HepG2 (cell line): ENCODE results near the gene UQCR10. TPM values are rescaled to one million over a fixed set of nuclear protein-coding genes. Genes with fewer than 3 reads are reported as not detected.

Source experiments
- ATAC-seq: fragments of 200-7000 bp; cut with Tn5 transposase; 3 replicates; pipeline ENCODE4 v1.9.1; 2020; ENCODE audit warnings: mild to moderate bottlenecking, moderate library complexity
- BruUV-seq: library from RNA; stranded (reverse); fragments of 400-500 nt; replicated peaks from 2 replicates; lab custom pipeline; 2021; lab: Mats Ljungman, UMichigan
- CTCF ChIA-PET: fragments of 300-600 bp; formaldehyde crosslinking; extraction: SDS; loops from one replicate; lab custom pipeline; 2021; ENCODE audit warnings: low total read pairs, inconsistent platforms, low intra/inter-chr PET ratio; lab: Yijun Ruan, JAX
- POLR2A ChIA-PET: fragments of 350-600 bp; sonication (Branson Sonifier 250); formaldehyde crosslinking; loops from one replicate; lab custom pipeline; 2020; ENCODE audit warnings: antibody characterized with exemption, inconsistent platforms; lab: Yijun Ruan, JAX
- DNase-seq: peaks from one replicate; pipeline ENCODE4 v3.0.0-alpha.2; 2015; ENCODE audit warnings: low spot score
- FAIRE-seq: peaks from 3 replicates; lab custom pipeline; 2011; peaks lifted over from hg19 to GRCh38; lab: Jason Lieb, UNC
- H2AFZ ChIP-seq: one replicate; pipeline ENCODE4 v1.6.1; 2011; ENCODE audit warnings: low read length, inconsistent platforms
- H3K27ac ChIP-seq: fragments of 300-600 bp; 3 replicates; pipeline ENCODE4 v1.8.0; 2011; ENCODE audit warnings: mixed run types, mild to moderate bottlenecking, mixed read lengths, low read length, inconsistent platforms; ENCODE audit not compliant: insufficient read depth; ENCODE audit errors: extremely low read length
- H3K27me3 ChIP-seq, 2 experiments: fragments of 200-600 bp in 1 of 2; 2 replicates in 1 of 2; 3 replicates in 1 of 2; pipeline versions ENCODE4 v1.6.0 to v1.8.0; 2011; ENCODE audit warnings: low read length in 2 of 2, mild to moderate bottlenecking in 2 of 2, moderate library complexity in 2 of 2, inconsistent platforms in 1 of 2; ENCODE audit not compliant: insufficient read depth in 2 of 2, control insufficient read depth in 1 of 2
- H3K36me3 ChIP-seq, 2 experiments: fragments of 200-600 bp in 1 of 2; replicated peaks in 1 of 2; 2 replicates in 1 of 2; 3 replicates in 1 of 2; pipeline versions ENCODE4 v1.5.1 to v1.8.0; 2011; ENCODE audit warnings: low read length in 2 of 2, inconsistent platforms in 1 of 2; ENCODE audit not compliant: insufficient read depth in 2 of 2, control insufficient read depth in 1 of 2
- H3K4me1 ChIP-seq: 2 replicates; pipeline ENCODE4 v1.5.1; 2012; ENCODE audit warnings: low read length, inconsistent platforms; ENCODE audit not compliant: insufficient read depth
- H3K4me2 ChIP-seq: 2 replicates; pipeline ENCODE4 v1.6.0; 2011; ENCODE audit warnings: low read depth, low read length, inconsistent platforms
- H3K4me3 ChIP-seq, 3 experiments: fragments of 200-600 bp in 1 of 3; sonication (generic), shearing (Covaris generic) in 1 of 3; replicated peaks in 1 of 3; 2 replicates each; pipeline ENCODE4 v1.5.1; 2011 to 2016; ENCODE audit warnings: low read length in 3 of 3, inconsistent platforms in 2 of 3, low read depth in 2 of 3, mild to moderate bottlenecking in 2 of 3, control low read depth in 1 of 3, mixed read lengths in 1 of 3; ENCODE audit not compliant: insufficient read depth in 1 of 3
- H3K79me2 ChIP-seq: one replicate; pipeline ENCODE4 v1.6.1; 2011; ENCODE audit warnings: low read length, inconsistent platforms; ENCODE audit not compliant: insufficient read depth
- H3K9ac ChIP-seq: 2 replicates; pipeline ENCODE4 v1.6.0; 2011; ENCODE audit warnings: mild to moderate bottlenecking, low read depth, low read length, inconsistent platforms; ENCODE audit not compliant: insufficient read depth
- H3K9me3 ChIP-seq: 2 replicates; pipeline ENCODE4 v1.5.1; 2012; ENCODE audit warnings: mild to moderate bottlenecking, low read length
- H4K20me1 ChIP-seq: 2 replicates; pipeline ENCODE4 v1.6.0; 2011; ENCODE audit warnings: inconsistent platforms, mild to moderate bottlenecking, low read length, moderate library complexity; ENCODE audit not compliant: insufficient read depth
- ATF4 ChIP-seq, 2 experiments: fragments of 450-650 bp in 1 of 2; sonication (generic) in 1 of 2; formaldehyde crosslinking; IDR thresholded peaks; 2 replicates each; pipeline versions ENCODE4 v1.5.0 to v1.8.0; 2020 to 2022; ENCODE audit warnings: mild to moderate bottlenecking in 1 of 2, missing genetic modification reagents in 1 of 2
- BCL6 ChIP-seq: IDR thresholded peaks from 2 replicates; pipeline ENCODE4 v1.6.1; 2016; ENCODE audit warnings: missing genetic modification reagents, missing compliant biosample characterization
- CHCHD3 ChIP-seq: sonication (generic); formaldehyde crosslinking; IDR thresholded peaks from 2 replicates; pipeline ENCODE4 v1.8.0; 2022; ENCODE audit warnings: mild to moderate bottlenecking, missing genetic modification reagents, moderate library complexity
- CREM ChIP-seq, 2 experiments: sonication (generic) in 1 of 2; formaldehyde crosslinking in 1 of 2; IDR thresholded peaks; 2 replicates each; pipeline versions ENCODE4 v1.4.0 to v1.6.1; 2016 to 2020; ENCODE audit warnings: antibody characterized with exemption in 1 of 2, mild to moderate bottlenecking in 1 of 2, missing genetic modification reagents in 1 of 2
- CTCF ChIP-seq: sonication (generic); formaldehyde crosslinking; IDR thresholded peaks from 2 replicates; pipeline ENCODE4 v1.5.0; 2020; ENCODE audit warnings: mild to moderate bottlenecking, missing genetic modification reagents, moderate library complexity
- IKZF4 ChIP-seq: sonication (generic); formaldehyde crosslinking; IDR thresholded peaks from 2 replicates; pipeline ENCODE4 v1.5.1; 2020; ENCODE audit warnings: borderline replicate concordance, mild to moderate bottlenecking, low read depth, missing genetic modification reagents; ENCODE audit errors: not compliant biosample characterization
- KDM1A ChIP-seq: IDR thresholded peaks from 2 replicates; pipeline ENCODE4 v1.6.1; 2016; ENCODE audit warnings: missing compliant biosample characterization
- RXRA ChIP-seq: sonication (generic); formaldehyde crosslinking; IDR thresholded peaks from 2 replicates; pipeline ENCODE4 v1.5.1; 2020; ENCODE audit warnings: missing genetic modification reagents
- SRSF9 ChIP-seq: fragments of 200-400 bp; formaldehyde crosslinking; IDR thresholded peaks from 2 replicates; pipeline ENCODE4 v1.6.1; 2018; ENCODE audit warnings: borderline replicate concordance, mild to moderate bottlenecking, low read depth, low read length; ENCODE audit not compliant: insufficient read depth, poor library complexity, severe bottlenecking
- ZGPAT ChIP-seq: IDR thresholded peaks from 2 replicates; pipeline ENCODE4 v1.6.1; 2016; ENCODE audit warnings: mild to moderate bottlenecking
- ZMYM3 ChIP-seq: sonication (generic); formaldehyde crosslinking; IDR thresholded peaks from 2 replicates; pipeline ENCODE4 v1.5.1; 2020; ENCODE audit warnings: mild to moderate bottlenecking, missing genetic modification reagents
- ZNF138 ChIP-seq: sonication (generic); formaldehyde crosslinking; IDR thresholded peaks from 2 replicates; pipeline ENCODE4 v1.5.0; 2020; ENCODE audit warnings: mild to moderate bottlenecking, low read depth, missing genetic modification reagents
- ZNF562 ChIP-seq: sonication (generic); formaldehyde crosslinking; IDR thresholded peaks from 2 replicates; pipeline ENCODE4 v1.8.0; 2022; ENCODE audit warnings: missing genetic modification reagents, borderline replicate concordance
- ZNF777 ChIP-seq: sonication (generic); formaldehyde crosslinking; IDR thresholded peaks from 2 replicates; pipeline ENCODE4 v1.4.0; 2020; ENCODE audit warnings: missing genetic modification reagents
- WGBS: methylation state at CpG from one replicate; pipeline ENCODE4 v1.1.6; 2017; ENCODE audit warnings: low lambda C conversion rate; 5-methylcytosine and 5-hydroxymethylcytosine counted together
- in situ Hi-C: cut with HindIII; loops from 2 replicates; pipeline ENCODE4 v1.10.0; 2017; ENCODE audit warnings: low pct_unique_long_range_greater_than_20kb; ENCODE audit not compliant: extremely low pct_ligation_motif_present
- intact Hi-C: fragments of 100-400 bp; cut with micrococcal nuclease; formaldehyde crosslinking; loops from one replicate; pipeline ENCODE4 v1.10.0; 2022; ENCODE audit not compliant: unreplicated experiment
- polyA plus RNA-seq, 8 experiments: library from polyadenylated mRNA; depleted of rRNA in 3 of 8; stranded (reverse) in 7 of 8; unstranded in 1 of 8; fragments of >200 nt; fragmentation: Illumina TruSeq in 4 of 8; extraction: Trizol in 4 of 8; gene quantifications; 2 replicates each; pipeline versions ENCODE4 v1.2.1 to v1.2.3, GENCODE V29; 2011 to 2016; ENCODE audit warnings: low read depth in 4 of 8, missing spikeins in 1 of 8, mixed read lengths in 1 of 8; ENCODE audit not compliant: insufficient read depth in 1 of 8
- total RNA-seq, 5 experiments: library from RNA; depleted of rRNA; stranded (reverse); fragments of >200 nt; fragmentation: Illumina TruSeq; extraction: Trizol; gene quantifications; 2 replicates each; pipeline ENCODE4 v1.2.3, GENCODE V29; 2016; ENCODE audit warnings: low read depth in 1 of 5
- TF ChIP-seq, protein P1 (sequence below): IDR thresholded peaks from 2 replicates; pipeline ENCODE4 v1.6.1; 2016; ENCODE audit warnings: missing compliant biosample characterization, missing genetic modification reagents, borderline replicate concordance

Gene UQCR10
- total and polyA plus RNA-seq, 2 of the 13 experiments (the other 11 are each of a cell fraction or from before 2014, with no cell fraction given) = 225 to 232 TPM

GRCh38 chr22:29726106-29726505 is 41.1 kb upstream of the UQCR10 start (continued):
- TF ChIP-seq ATF4 (CRISPR knock-in tag; IDR thresholded peaks at IDR 0.05) = no peak

DNA sequence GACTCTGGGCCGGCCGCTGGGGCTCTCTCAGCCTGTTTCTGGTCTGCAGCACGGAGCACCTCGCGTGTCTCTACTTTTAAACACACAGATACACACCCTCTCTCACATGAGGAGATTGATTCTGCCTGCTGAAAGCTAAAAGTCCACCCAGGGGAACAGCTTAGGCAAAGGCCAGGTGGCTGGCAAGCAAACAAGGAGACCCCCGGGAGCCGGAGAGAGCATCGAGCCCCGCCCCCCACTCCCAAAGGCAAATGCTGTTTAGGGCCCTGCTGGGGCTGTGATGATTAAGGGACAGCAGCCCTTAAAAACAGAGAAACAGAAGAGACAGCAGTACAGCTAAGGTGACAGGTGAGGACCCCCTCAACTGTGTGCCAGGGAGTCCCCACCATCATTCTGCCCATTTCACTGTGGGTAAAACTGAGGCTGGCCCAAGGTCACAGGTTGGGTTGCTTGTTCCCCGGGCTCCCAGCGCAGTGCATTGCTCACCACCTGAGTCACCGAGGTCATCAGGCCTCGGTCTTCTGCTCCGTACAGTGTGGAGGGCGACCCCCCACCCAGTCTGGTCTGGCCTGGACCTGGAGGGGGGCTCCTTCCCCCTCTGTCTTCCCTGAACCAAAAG is 40.5 kb upstream of the UQCR10 start:
- WGBS = 0% methylated on average over 6 of the region's 15 CpGs
- no peak for DNase-seq
- ATAC-seq = peak; percentile 9; the same call in 2 of the 3 replicates
- H3K9me3 ChIP-seq = no peaks in the 10 kb centered on the region
- in situ Hi-C loops (no loop called here), intact Hi-C loops (loop anchor here (1.0 kb wide), 1 partner anchor 279 kb away; no protein-coding TSS in a partner anchor)
- H3K27ac ChIP-seq = no peak overlapping the region
- H3K4me3 ChIP-seq = no peak overlapping the region; a peak in 1 of 6 replicates
- H3K9ac ChIP-seq = no peak overlapping the region
- H3K4me2 ChIP-seq = peak overlapping the region; percentile 16; the same call in 1 of the 2 replicates
- ChIA-PET CTCF (interaction anchor here (1.1 kb wide), 1 partner anchor 279 kb away, joined by 3 read pairs; no protein-coding TSS in a partner anchor), POLR2A (no interaction called here)
- H3K27me3 ChIP-seq = peaks cover 14 to 46% of the 10 kb centered on the region in 2 experiments; a peak in 4 of 5 replicates
- peaks cover 12% of the 10 kb centered on the region; the same call in 1 of the 2 replicates for H3K4me1 ChIP-seq
- no peaks in the 10 kb centered on the region for H3K79me2 ChIP-seq
- 0 out of 2 replicates have a peak, but pooled peaks cover 7% of the 10 kb centered on the region for H4K20me1 ChIP-seq
- H3K36me3 ChIP-seq = peaks cover 0 to 1% of the 10 kb centered on the region in 2 experiments; a peak in 1 of 5 replicates
- no peak for FAIRE-seq
- no TSS peak for BruUV-seq
- H2AFZ ChIP-seq = no peak overlapping the region
- TF ChIP-seq ZGPAT (CRISPR knock-in tag) (no peak), CREM (IDR thresholded peaks at IDR 0.05) (no peak), CREM (CRISPR knock-in tag; IDR thresholded peaks at IDR 0.05) (no peak), CHCHD3 (no peak), ZMYM3 (CRISPR knock-in tag) (peak; percentile 79), RXRA (no peak), KDM1A (CRISPR knock-in tag) (0 out of 2 replicates have a peak, but pooled peaks have one; percentile 28), CTCF (CRISPR knock-in tag) (0 out of 2 replicates have a peak, but pooled peaks have one; percentile 1), BCL6 (no peak), IKZF4 (CRISPR knock-in tag) (no peak), SRSF9 (no peak), ZNF562 (CRISPR knock-in tag) (no peak), ZNF138 (CRISPR knock-in tag) (no peak), ZNF777 (CRISPR knock-in tag) (no peak)
- TF ChIP-seq, protein P1, sequence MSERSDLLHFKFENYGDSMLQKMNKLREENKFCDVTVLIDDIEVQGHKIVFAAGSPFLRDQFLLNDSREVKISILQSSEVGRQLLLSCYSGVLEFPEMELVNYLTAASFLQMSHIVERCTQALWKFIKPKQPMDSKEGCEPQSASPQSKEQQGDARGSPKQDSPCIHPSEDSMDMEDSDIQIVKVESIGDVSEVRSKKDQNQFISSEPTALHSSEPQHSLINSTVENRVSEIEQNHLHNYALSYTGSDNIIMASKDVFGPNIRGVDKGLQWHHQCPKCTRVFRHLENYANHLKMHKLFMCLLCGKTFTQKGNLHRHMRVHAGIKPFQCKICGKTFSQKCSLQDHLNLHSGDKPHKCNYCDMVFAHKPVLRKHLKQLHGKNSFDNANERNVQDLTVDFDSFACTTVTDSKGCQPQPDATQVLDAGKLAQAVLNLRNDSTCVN (CRISPR knock-in tag) = no peak
